IMR-90 (cell line): ENCODE data around the gene CAPS. TPM values are rescaled to one million over a fixed set of nuclear protein-coding genes. Genes with fewer than 3 reads are reported as not detected.
A peak's percentile ranks its signal among the peaks of the same experiment; 100 is the strongest.

Source experiments
- ATAC-seq: fragments of 200-7000 bp; cut with Tn5 transposase; 2 replicates; pipeline ENCODE4 v1.9.1; 2020; ENCODE audit warnings: low read depth, mild to moderate bottlenecking, moderate library complexity
- BruUV-seq: library from RNA; stranded (reverse); fragments of 400-500 nt; replicated peaks from 2 replicates; lab custom pipeline; 2021; lab: Mats Ljungman, UMichigan
- CTCF ChIA-PET: fragments of 300-600 bp; formaldehyde crosslinking; extraction: SDS; loops from one replicate; lab custom pipeline; 2021; ENCODE audit warnings: antibody characterized with exemption; lab: Yijun Ruan, JAX
- POLR2A ChIA-PET: fragments of 300-600 bp; sonication (Branson Sonifier 250); formaldehyde crosslinking; loops from one replicate; lab custom pipeline; 2022; ENCODE audit warnings: antibody characterized with exemption; ENCODE audit not compliant: unreplicated experiment; lab: Charles Lee
- DNase-seq: peaks from one replicate; pipeline ENCODE4 v3.0.0; 2013
- H2AFZ ChIP-seq: replicated peaks from 2 replicates; pipeline ENCODE3; 2013; ENCODE audit warnings: low read length, mild to moderate bottlenecking; ENCODE audit not compliant: poor library complexity
- H2AK5ac ChIP-seq: 2 replicates; pipeline ENCODE4 v1.6.1; 2013; ENCODE audit warnings: low read depth, low read length, inconsistent platforms
- H2AK9ac ChIP-seq: replicated peaks from 2 replicates; pipeline ENCODE3; 2013; ENCODE audit warnings: mild to moderate bottlenecking, low read depth, low read length, moderate library complexity; ENCODE audit not compliant: poor library complexity
- H2BK120ac ChIP-seq: 2 replicates; pipeline ENCODE4 v1.6.1; 2013; ENCODE audit warnings: low read depth, low read length, inconsistent platforms
- H2BK15ac ChIP-seq: 3 replicates; pipeline ENCODE4 v1.6.1; 2013; ENCODE audit warnings: low read depth, low read length, inconsistent platforms
- H2BK20ac ChIP-seq: 2 replicates; pipeline ENCODE4 v1.6.1; 2013; ENCODE audit warnings: low read depth, mild to moderate bottlenecking, inconsistent platforms, low read length, moderate library complexity
- H2BK5ac ChIP-seq: 2 replicates; pipeline ENCODE4 v1.6.1; 2013; ENCODE audit warnings: mild to moderate bottlenecking, low read depth, low read length, inconsistent platforms; ENCODE audit not compliant: poor library complexity, severe bottlenecking
- H3K14ac ChIP-seq: replicated peaks from 2 replicates; pipeline ENCODE4 v1.6.1; 2013; ENCODE audit warnings: low read depth, low read length, inconsistent platforms
- H3K18ac ChIP-seq: 2 replicates; pipeline ENCODE4 v1.6.1; 2013; ENCODE audit warnings: low read depth, low read length, control low read depth
- H3K23ac ChIP-seq: 2 replicates; pipeline ENCODE4 v1.6.1; 2013; ENCODE audit warnings: low read depth, low read length, inconsistent platforms
- H3K27ac ChIP-seq: 2 replicates; pipeline ENCODE4 v1.5.1; 2013; ENCODE audit warnings: mild to moderate bottlenecking, control low read depth, low read length; ENCODE audit not compliant: insufficient read depth
- H3K27me3 ChIP-seq: 2 replicates; pipeline ENCODE4 v1.6.1; 2013; ENCODE audit warnings: low read length; ENCODE audit not compliant: control insufficient read depth, insufficient read depth
- H3K36me3 ChIP-seq: 2 replicates; pipeline ENCODE4 v1.6.1; 2013; ENCODE audit warnings: low read length, mixed read lengths; ENCODE audit not compliant: control insufficient read depth, insufficient read depth
- H3K4ac ChIP-seq: 2 replicates; pipeline ENCODE4 v1.6.1; 2013; ENCODE audit warnings: low read depth, low read length, inconsistent platforms
- H3K4me1 ChIP-seq: 2 replicates; pipeline ENCODE4 v1.6.1; 2013; ENCODE audit warnings: low read length, mixed read lengths; ENCODE audit not compliant: control insufficient read depth, insufficient read depth
- H3K4me2 ChIP-seq: 2 replicates; pipeline ENCODE4 v1.6.1; 2013; ENCODE audit warnings: low read depth, mild to moderate bottlenecking, control low read depth, low read length, moderate library complexity
- H3K4me3 ChIP-seq: 2 replicates; pipeline ENCODE4 v1.5.1; 2013; ENCODE audit warnings: low read depth, mild to moderate bottlenecking, control low read depth, low read length, moderate library complexity; ENCODE audit not compliant: insufficient read depth
- H3K56ac ChIP-seq: 2 replicates; pipeline ENCODE4 v1.6.1; 2013; ENCODE audit warnings: low read length, inconsistent platforms; ENCODE audit not compliant: insufficient read depth; ENCODE audit errors: extremely low read depth
- H3K79me1 ChIP-seq, 2 experiments: 2 replicates each; pipeline ENCODE4 v1.6.1; 2013; ENCODE audit warnings: low read length in 2 of 2, inconsistent platforms in 1 of 2, low read depth in 1 of 2
- H3K9ac ChIP-seq: 2 replicates; pipeline ENCODE4 v1.6.1; 2013; ENCODE audit warnings: low read depth, low read length, control low read depth
- H3K9me1 ChIP-seq: 2 replicates; pipeline ENCODE4 v1.6.1; 2013; ENCODE audit warnings: low read length, inconsistent platforms; ENCODE audit not compliant: insufficient read depth
- H3K9me3 ChIP-seq: 2 replicates; pipeline ENCODE4 v1.6.1; 2013; ENCODE audit warnings: low read length; ENCODE audit not compliant: control insufficient read depth, insufficient read depth
- H4K20me1 ChIP-seq: 2 replicates; pipeline ENCODE4 v1.6.1; 2013; ENCODE audit warnings: low read length, inconsistent platforms; ENCODE audit not compliant: insufficient read depth
- H4K5ac ChIP-seq: 2 replicates; pipeline ENCODE4 v1.6.1; 2013; ENCODE audit warnings: mild to moderate bottlenecking, low read depth, low read length, control low read depth
- H4K8ac ChIP-seq, 2 experiments: 2 replicates each; pipeline ENCODE4 v1.6.1; 2013; ENCODE audit warnings: low read depth in 2 of 2, low read length in 2 of 2, control low read depth in 1 of 2, inconsistent platforms in 1 of 2
- H4K91ac ChIP-seq: 2 replicates; pipeline ENCODE4 v1.6.1; 2013; ENCODE audit warnings: low read depth, low read length, inconsistent platforms; ENCODE audit not compliant: insufficient read depth
- BHLHE40 ChIP-seq: fragments of 150-350 bp; IDR thresholded peaks from 2 replicates; pipeline ENCODE4 v1.6.1; 2016; ENCODE audit warnings: mild to moderate bottlenecking, low read depth, low read length
- CEBPB ChIP-seq: IDR thresholded peaks from 2 replicates; pipeline ENCODE4 v1.6.1; 2012; ENCODE audit warnings: low read depth, low read length, improper control_type of control experiment
- MAFK ChIP-seq: IDR thresholded peaks from 2 replicates; pipeline ENCODE4 v1.6.1; 2012; ENCODE audit warnings: low read depth, low read length, improper control_type of control experiment
- MAZ ChIP-seq: IDR thresholded peaks from 2 replicates; pipeline ENCODE4 v1.6.1; 2012; ENCODE audit warnings: low read depth, mild to moderate bottlenecking, low read length, improper control_type of control experiment, moderate library complexity, borderline replicate concordance
- MXI1 ChIP-seq: IDR thresholded peaks from 2 replicates; pipeline ENCODE4 v1.6.1; 2012; ENCODE audit warnings: low read depth, mild to moderate bottlenecking, low read length, moderate library complexity, borderline replicate concordance
- RCOR1 ChIP-seq: IDR thresholded peaks from 2 replicates; pipeline ENCODE4 v1.6.1; 2012; ENCODE audit warnings: mild to moderate bottlenecking, low read length, improper control_type of control experiment; ENCODE audit not compliant: insufficient replicate concordance
- RFX5 ChIP-seq: IDR thresholded peaks from 2 replicates; pipeline ENCODE4 v1.8.0; 2012; ENCODE audit warnings: low read depth, mild to moderate bottlenecking, low read length, moderate library complexity
- USF2 ChIP-seq: fragments of 150-350 bp; IDR thresholded peaks from 2 replicates; pipeline ENCODE4 v1.6.1; 2017; ENCODE audit warnings: mild to moderate bottlenecking, antibody characterized with exemption, low read length, low read depth
- WGBS, 2 experiments: methylation state at CpG; one replicate each; pipeline versions ENCODE4 v1.1.5 to v1.1.7; 2013; ENCODE audit warnings: missing lambda C conversion rate in 2 of 2; ENCODE audit not compliant: insufficient read length in 1 of 2; ENCODE audit errors: extremely low coverage in 2 of 2; 5-methylcytosine and 5-hydroxymethylcytosine counted together
- dilution Hi-C: fragments of 300-500 bp; cut with HindIII; formaldehyde crosslinking; loops from one replicate; pipeline ENCODE4 v1.14.3; 2018; ENCODE audit warnings: low sequenced_read_pairs; ENCODE audit not compliant: unreplicated experiment
- in situ Hi-C: fragments of 300-500 bp; cut with MboI; formaldehyde crosslinking; loops from 3 replicates; pipeline ENCODE4 v1.14.3; 2019; ENCODE audit warnings: low sequenced_read_pairs, inconsistent platforms, mixed read lengths
- intact Hi-C: fragments of 100-400 bp; cut with micrococcal nuclease; formaldehyde crosslinking; loops from 2 replicates; pipeline ENCODE4 v1.10.0; 2022
- polyA plus RNA-seq, 3 experiments: library from polyadenylated mRNA; depleted of rRNA; stranded (reverse); fragments of >200 nt; gene quantifications; 2 replicates each; pipeline ENCODE4 v1.2.3, GENCODE V29; 2012; ENCODE audit warnings: low replicate concordance in 1 of 3
- total RNA-seq: library from RNA; depleted of rRNA; stranded (reverse); fragments of >200 nt; gene quantifications from 2 replicates; pipeline ENCODE4 v1.2.3, GENCODE V29; 2012

The CAPS gene
- total and polyA plus RNA-seq, 2 of the 4 experiments (the other 2 are of a cell fraction), result 0.54 to 4.9 TPM

- H2AK9ac ChIP-seq, result peak overlapping the region; percentile 60
- H2BK120ac ChIP-seq, result peak overlapping the region; percentile 86
- no peaks in the 10 kb centered on the region for H3K27me3 ChIP-seq
- DNase-seq (peak; percentile 90), ATAC-seq (peak; percentile 90)
- peak overlapping the region; percentile 94 for H3K14ac ChIP-seq
- POLR2A ChIA-PET, result no interaction called here
- H4K8ac ChIP-seq, result peak overlapping the region; percentile 65; a peak in 3 of 4 replicates
- peaks cover 44% of the 10 kb centered on the region for H3K36me3 ChIP-seq
- H2BK20ac ChIP-seq, result peak overlapping the region; percentile 85
- H2AK5ac ChIP-seq, result peak overlapping the region; percentile 85
- H3K27ac ChIP-seq, result peak overlapping the region; percentile 69
- peaks cover 32 to 78% of the 10 kb centered on the region in 2 experiments; a peak in 3 of 4 replicates for H3K79me1 ChIP-seq
- H3K4me2 ChIP-seq, result peak overlapping the region; percentile 35
- H3K9ac ChIP-seq, result peak overlapping the region; percentile 26
- H3K4me1 ChIP-seq, result peaks cover 32% of the 10 kb centered on the region
- dilution Hi-C loops, result no loop called here
- H3K18ac ChIP-seq, result peak overlapping the region; percentile 53
- peak overlapping the region; percentile 78 for H4K91ac ChIP-seq
- TF ChIP-seq MXI1 (no peak), MAFK (peak; percentile 64), RCOR1 (peak; percentile 19), USF2 (peak; percentile 90), RFX5 (no peak), MAZ (0 out of 2 replicates have a peak, but pooled peaks have one; percentile 22), BHLHE40 (peak; percentile 81), CEBPB (peak; percentile 64)
- no peak overlapping the region for H3K4me3 ChIP-seq
- peak overlapping the region; percentile 44 for H2BK5ac ChIP-seq
- WGBS, 2 experiments, result 0% methylated on average over 6 of the region's 16 CpGs; no CpG with 5 or more reads in 1 of the 2 experiments
- peak overlapping the region; percentile 36 for H2AFZ ChIP-seq
- H3K9me1 ChIP-seq, result peaks cover 34% of the 10 kb centered on the region
- H3K9me3 ChIP-seq, result no peaks in the 10 kb centered on the region
- CTCF ChIA-PET, result interaction anchor here (1.0 to 2.2 kb wide), 2 partner anchors 33 to 131 kb away, joined by 5 to 11 read pairs; no protein-coding TSS in a partner anchor
- no TSS peak for BruUV-seq
- intact Hi-C loops, result loop anchor here (1.0 to 2.0 kb wide), 2 partner anchors 27 to 30 kb away; partner anchors contain the start of gene VMAC
- peak overlapping the region; percentile 81; the same call in 2 of the 3 replicates for H2BK15ac ChIP-seq
- peak overlapping the region; percentile 94 for H3K4ac ChIP-seq
- H4K5ac ChIP-seq, result peak overlapping the region; percentile 17; the same call in 1 of the 2 replicates
- H3K23ac ChIP-seq, result peak overlapping the region; percentile 88
- in situ Hi-C loops, result no loop called here
- peaks cover 34% of the 10 kb centered on the region for H4K20me1 ChIP-seq
- peak overlapping the region; percentile 68; the same call in 1 of the 2 replicates for H3K56ac ChIP-seq
These were observed 20.9 kb downstream of the CAPS start for GRCh38 chr19:5934774-5935472.
